Ovary (tissue), 9 donors: Measurements from ENCODE around the gene CASP2. TPM values are rescaled to one million over a fixed set of nuclear protein-coding genes. Genes with fewer than 3 reads are reported as not detected.

Experiments used
- DNase-seq, 5 donors: peaks; one replicate each; pipeline ENCODE4 v3.0.0-alpha.2; 2019 to 2020
- H3K27ac ChIP-seq, 2 donors: fragments of 200-600 bp; one replicate each; pipeline versions ENCODE4 v1.5.1 to v1.8.0; 2019 to 2022
- H3K27me3 ChIP-seq: fragments of 200-600 bp; one replicate; pipeline ENCODE4 v1.8.0; 2022
- H3K36me3 ChIP-seq: fragments of 200-600 bp; sonication (generic); one replicate; pipeline ENCODE4 v1.5.1; 2019
- H3K4me1 ChIP-seq: one replicate; pipeline ENCODE4 v1.8.1; 2013; ENCODE audit warnings: mild to moderate bottlenecking, moderate library complexity; ENCODE audit not compliant: insufficient read depth
- H3K4me3 ChIP-seq: fragments of 200-600 bp; sonication (generic); one replicate; pipeline ENCODE4 v1.5.1; 2017
- H3K9me3 ChIP-seq, 2 donors: fragments of 200-600 bp in 1 of 2; sonication (generic) in 1 of 2; one replicate each; pipeline versions ENCODE4 v1.5.1 to v1.8.1; 2013 to 2019; ENCODE audit warnings: mild to moderate bottlenecking in 1 of 2, moderate library complexity in 1 of 2
- EP300 ChIP-seq: sonication (generic); formaldehyde crosslinking; IDR thresholded peaks from one replicate; pipeline ENCODE4 v1.6.1; 2017; ENCODE audit warnings: antibody characterized with exemption
- POLR2A ChIP-seq: fragments of 450-650 bp; IDR thresholded peaks from one replicate; pipeline ENCODE4 v1.6.1; 2017; ENCODE audit warnings: antibody characterized with exemption, mild to moderate bottlenecking, moderate library complexity
- WGBS, 3 donors: extraction: QIAGEN DNeasy Blood & Tissue Kit in 1 of 3; methylation state at CpG; one replicate each; pipeline versions ENCODE4 v1.1.5 to v1.1.7; 2013 to 2017; 5-methylcytosine and 5-hydroxymethylcytosine counted together
- intact Hi-C, 4 donors: fragments of 100-400 bp; cut with DNase I; formaldehyde crosslinking; loops; one replicate each; pipeline versions ENCODE4 v1.11.0 to v1.15.1; 2022 to 2023
- polyA plus RNA-seq, 2 donors: library from polyadenylated mRNA; stranded (reverse); fragments of 200-250 nt in 1 of 2; fragments of 350-450 nt in 1 of 2; fragmentation: Illumina TruSeq in 1 of 2; extraction: RNeasy Lipid Tissue Mini Kit (QIAGEN cat#74804) in 1 of 2; gene quantifications; one replicate each; pipeline ENCODE4 v1.2.3, GENCODE V29; 2013 to 2014
- total RNA-seq, 7 donors: library from RNA; depleted of rRNA in 2 of 7; stranded (reverse); fragments of >200 nt in 2 of 7; fragmentation: NEBNext Ultra II Directional in 3 of 7; extraction: Animal tissue kit (Norgen Biotek cat#: 25700) in 3 of 7; gene quantifications; one replicate each; pipeline versions ENCODE4 v1.1.0 to v1.2.4, GENCODE V29; 2016 to 2023
- TF ChIP-seq, protein P1 (sequence below), 3 donors: fragments of 450-650 bp in 2 of 3; fragments of 200-600 bp in 1 of 3; IDR thresholded peaks; one replicate each; pipeline versions ENCODE4 v1.5.1 to v1.8.0; 2016 to 2022; ENCODE audit warnings: antibody characterized with exemption in 3 of 3, mild to moderate bottlenecking in 1 of 3
- donor health status: DM: no; HTN: no; CAD: no; lungs with moderate emphysema.
- donor health status: DM: no; HTN: no; CAD: no.
- donor health status: Bipolar disorder and iron deficiency.
- donor health status: DM: yes; HTN: yes; CAD: no.
- donor health status: DM: no; HTN: no; CAD: no.
- donor health status: DM: yes; HTN: yes; CAD: no.

Gene CASP2
- total and polyA plus RNA-seq, 9 donors, result 7.7 to 26.6 (median 23.0) TPM

DNA sequence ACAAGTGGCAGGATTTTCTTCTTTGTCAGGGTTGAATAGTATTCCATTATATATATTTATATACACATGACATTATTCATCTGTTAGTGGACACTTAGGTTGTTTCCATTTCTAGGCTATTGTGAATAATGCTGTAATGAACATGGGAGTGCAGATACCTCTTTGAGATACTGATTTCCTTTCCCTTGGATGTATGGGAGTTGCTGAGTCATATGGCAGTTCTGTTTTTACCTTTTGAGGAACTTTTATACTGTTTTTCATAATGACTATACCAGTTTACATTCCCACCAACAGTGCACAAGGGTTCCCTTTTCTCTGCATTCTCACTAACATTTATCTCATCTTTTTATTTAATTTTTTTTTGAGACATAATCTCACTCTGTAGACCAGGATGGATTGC is 26.0 kb downstream of the CASP2 start:
- H3K36me3 ChIP-seq, result no peaks in the 10 kb centered on the region
- H3K27ac ChIP-seq, result no peak overlapping the region
- TF ChIP-seq POLR2A, result no peak
- no peak for TF ChIP-seq EP300
- TF ChIP-seq, protein P1, sequence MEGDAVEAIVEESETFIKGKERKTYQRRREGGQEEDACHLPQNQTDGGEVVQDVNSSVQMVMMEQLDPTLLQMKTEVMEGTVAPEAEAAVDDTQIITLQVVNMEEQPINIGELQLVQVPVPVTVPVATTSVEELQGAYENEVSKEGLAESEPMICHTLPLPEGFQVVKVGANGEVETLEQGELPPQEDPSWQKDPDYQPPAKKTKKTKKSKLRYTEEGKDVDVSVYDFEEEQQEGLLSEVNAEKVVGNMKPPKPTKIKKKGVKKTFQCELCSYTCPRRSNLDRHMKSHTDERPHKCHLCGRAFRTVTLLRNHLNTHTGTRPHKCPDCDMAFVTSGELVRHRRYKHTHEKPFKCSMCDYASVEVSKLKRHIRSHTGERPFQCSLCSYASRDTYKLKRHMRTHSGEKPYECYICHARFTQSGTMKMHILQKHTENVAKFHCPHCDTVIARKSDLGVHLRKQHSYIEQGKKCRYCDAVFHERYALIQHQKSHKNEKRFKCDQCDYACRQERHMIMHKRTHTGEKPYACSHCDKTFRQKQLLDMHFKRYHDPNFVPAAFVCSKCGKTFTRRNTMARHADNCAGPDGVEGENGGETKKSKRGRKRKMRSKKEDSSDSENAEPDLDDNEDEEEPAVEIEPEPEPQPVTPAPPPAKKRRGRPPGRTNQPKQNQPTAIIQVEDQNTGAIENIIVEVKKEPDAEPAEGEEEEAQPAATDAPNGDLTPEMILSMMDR (IDR thresholded peaks at IDR 0.05), result no peak
- no peaks in the 10 kb centered on the region for H3K4me1 ChIP-seq
- no peak for DNase-seq
- H3K4me3 ChIP-seq, result no peak overlapping the region
- H3K27me3 ChIP-seq, result no peaks in the 10 kb centered on the region
- no peaks in the 10 kb centered on the region for H3K9me3 ChIP-seq
- intact Hi-C loops, result no loop called here

DNA sequence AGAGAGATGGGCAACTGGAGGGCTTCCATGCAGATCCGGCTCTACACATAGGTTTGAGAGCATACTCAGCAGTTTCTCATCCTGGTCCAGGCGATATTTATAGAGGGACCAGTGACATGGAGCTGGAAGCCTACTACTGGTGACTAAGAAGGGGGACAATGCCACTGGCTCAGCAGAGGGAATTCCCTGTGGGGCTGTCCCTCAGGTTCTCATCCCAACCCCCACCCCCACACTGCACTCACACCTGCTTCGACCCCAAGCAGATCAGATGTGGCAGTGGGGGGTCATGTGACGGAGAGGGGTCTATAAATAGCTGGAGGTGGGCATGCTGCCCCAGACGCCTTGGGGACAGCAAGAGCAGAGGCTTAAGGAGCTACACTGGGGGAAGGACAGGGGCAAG is 27.6 kb downstream of the CASP2 start, which contains the start of gene CLCN1:
CLCN1 (plus strand) TSS at position 336 of the 400 bp plus-strand sequence. CDS start 102 bp downstream, outside the sequence.
- no peak for DNase-seq
- intact Hi-C loops, result no loop called here
- H3K4me1 ChIP-seq, result no peaks in the 10 kb centered on the region
- H3K4me3 ChIP-seq, result no peak within 1 kb of the TSS
- 70 to 75% (median 75%) methylated on average over 5 of the region's 5 CpGs for WGBS, 3 donors
- H3K36me3 ChIP-seq, result no peaks in the 10 kb centered on the region
- no peak within 1 kb of the TSS for H3K27ac ChIP-seq
- H3K9me3 ChIP-seq, result no peaks in the 10 kb centered on the region
- H3K27me3 ChIP-seq, result no peaks in the 10 kb centered on the region
- no peak for TF ChIP-seq EP300
- TF ChIP-seq, protein P1 (IDR thresholded peaks at IDR 0.05), result no peak
- TF ChIP-seq POLR2A, result no peak

DNA sequence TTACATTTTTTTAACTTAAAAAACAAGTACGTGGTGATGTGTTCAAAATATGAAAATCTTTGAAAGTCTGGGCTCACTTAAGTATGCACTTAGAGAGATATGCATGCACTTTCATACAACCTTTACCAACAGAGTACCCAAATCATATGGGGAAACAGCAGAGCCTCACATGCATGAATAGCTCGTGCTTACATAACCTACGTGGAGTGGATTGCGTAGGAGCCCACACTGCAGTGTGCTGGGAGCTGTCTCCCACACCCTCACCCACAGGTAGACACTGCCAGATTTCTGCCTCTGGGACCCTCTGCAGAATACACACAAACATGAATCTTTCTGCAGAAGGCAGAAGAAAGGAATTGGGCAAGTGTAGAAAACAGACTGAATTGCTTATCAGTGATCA is 28.3 kb downstream of the CASP2 start:
- Histone ChIP-seq H3K27ac (no peak overlapping the region), H3K4me3 (no peak overlapping the region), H3K9me3 (no peaks in the 10 kb centered on the region), H3K27me3 (no peaks in the 10 kb centered on the region), H3K4me1 (no peaks in the 10 kb centered on the region), H3K36me3 (no peaks in the 10 kb centered on the region)
- DNase-seq, result no peak
- intact Hi-C loops, result no loop called here
- TF ChIP-seq POLR2A, result no peak
- TF ChIP-seq, protein P1 (IDR thresholded peaks at IDR 0.05), result no peak
- TF ChIP-seq EP300, result no peak
- WGBS, 3 donors, result 82 to 87% (median 82%) methylated on average over 4 of the region's 4 CpGs

DNA sequence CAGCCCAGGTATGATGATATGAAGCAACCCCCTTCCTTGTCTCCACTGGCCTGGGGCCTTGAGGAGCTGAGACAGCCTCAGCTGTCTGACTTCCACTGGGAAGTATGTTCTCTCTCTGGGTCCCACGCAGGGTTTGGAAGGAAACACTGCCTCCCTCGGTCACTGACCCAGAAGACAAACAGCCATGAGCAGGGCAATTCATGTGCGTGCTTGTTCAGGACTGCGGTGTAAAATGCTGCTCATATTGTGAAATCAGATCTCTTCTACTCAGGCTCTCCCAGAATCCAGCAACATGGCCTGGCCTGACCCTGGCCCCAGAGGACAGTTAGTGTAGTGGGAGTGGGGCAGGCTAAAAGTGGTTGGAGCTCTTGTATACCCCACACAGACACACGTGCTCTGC is 30.5 kb downstream of the CASP2 start:
- intact Hi-C loops, result no loop called here
- Histone ChIP-seq H3K4me1 (peaks cover 2% of the 10 kb centered on the region), H3K36me3 (no peaks in the 10 kb centered on the region), H3K27ac (no peak overlapping the region), H3K9me3 (no peaks in the 10 kb centered on the region), H3K4me3 (no peak overlapping the region), H3K27me3 (no peaks in the 10 kb centered on the region)
- no peak for DNase-seq
- TF ChIP-seq POLR2A (no peak), EP300 (no peak)
- TF ChIP-seq, protein P1 (IDR thresholded peaks at IDR 0.05), result no peak
- WGBS, 3 donors, result 30 to 33% (median 32%) methylated on average over 5 of the region's 5 CpGs
